GM18517 (cell line): ENCODE data around the gene RAB3GAP2.
"Not testable (repeated sequence)": the region's sequence is repeated elsewhere in the genome, so short reads cannot be mapped to it uniquely, and the experiment has no call there.

Experiments used
- ATAC-seq: cut with Tn5 transposase; IDR thresholded peaks from one replicate; pipeline ENCODE4 v1.9.1; 2021; ENCODE audit warnings: mild to moderate bottlenecking, moderate library complexity; ENCODE audit not compliant: unreplicated experiment

RAB3GAP2 gene

GRCh38 chr1:220156620-220157146 lies 115.6 kb downstream of the RAB3GAP2 start:
- ATAC-seq: no peak

DNA sequence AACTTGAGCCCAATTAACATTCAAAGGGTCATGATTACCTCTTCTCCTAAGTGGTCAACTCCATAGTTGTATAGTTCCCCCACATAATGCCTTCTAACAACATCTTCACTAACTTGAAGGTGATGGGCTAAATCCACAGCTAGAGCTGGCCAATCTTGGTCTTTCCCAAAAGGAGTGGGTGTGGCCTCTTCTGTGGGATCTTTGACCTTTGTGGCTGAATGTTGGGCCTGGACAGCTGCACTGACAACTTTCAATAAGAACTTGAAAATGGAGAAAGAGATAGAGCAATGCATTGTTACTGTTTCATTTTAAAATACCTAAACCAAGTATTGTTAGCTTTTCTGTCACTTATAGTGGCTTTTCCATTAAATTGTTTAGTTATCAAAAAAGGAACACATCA lies 119.1 kb downstream of the RAB3GAP2 start:
- ATAC-seq: no peak

DNA sequence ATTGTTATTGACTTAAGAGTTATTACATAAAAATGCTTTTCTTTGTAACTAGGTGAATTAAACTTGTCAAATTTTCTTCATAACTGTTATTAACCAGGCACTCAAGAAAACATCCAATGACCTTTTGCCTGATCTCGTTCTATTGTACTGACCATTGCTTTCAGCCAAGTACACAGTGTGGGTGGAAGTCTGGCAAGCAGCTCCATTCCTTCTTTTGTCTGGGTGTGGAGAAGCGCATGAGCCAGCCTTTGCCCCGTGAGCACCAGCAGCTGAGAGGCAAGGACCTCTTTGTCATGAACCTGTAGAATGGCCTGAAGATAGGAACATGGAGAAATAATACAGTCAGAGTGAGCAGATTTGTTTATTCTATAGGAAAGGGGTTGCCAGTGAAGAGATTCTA lies 120.8 kb downstream of the RAB3GAP2 start:
- no peak for ATAC-seq

- no peak for ATAC-seq
Observed at GRCh38 chr1:220149742-220150141, 122.5 kb downstream of the RAB3GAP2 start.

- no peak for ATAC-seq
Observed at GRCh38 chr1:220144051-220144450, 128.2 kb downstream of the RAB3GAP2 start.

DNA sequence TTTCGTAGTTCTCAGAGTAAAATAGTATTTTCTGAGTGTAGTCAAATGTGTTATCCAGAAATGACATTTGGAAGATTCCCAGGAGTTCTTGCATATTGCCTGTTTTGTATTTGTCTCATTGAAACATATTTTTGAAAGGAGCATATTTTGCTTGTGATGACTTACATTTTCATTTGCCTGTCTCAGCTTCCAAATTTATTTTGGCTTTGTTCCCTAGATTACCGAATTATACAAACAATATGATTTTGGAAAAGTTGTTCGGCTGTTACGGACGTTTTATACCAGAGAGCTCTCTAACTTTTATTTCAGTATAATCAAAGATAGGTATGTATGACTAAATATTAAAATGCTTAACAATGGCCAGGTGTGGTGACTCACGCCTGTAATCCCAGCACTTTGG lies 132.3 kb downstream of the RAB3GAP2 start:
- ATAC-seq: no peak

GRCh38 chr1:220137019-220137786 lies 135.1 kb downstream of the RAB3GAP2 start:
- ATAC-seq: no peak

- ATAC-seq: no peak
Observed at GRCh38 chr1:220135755-220136154, 136.5 kb downstream of the RAB3GAP2 start.

DNA sequence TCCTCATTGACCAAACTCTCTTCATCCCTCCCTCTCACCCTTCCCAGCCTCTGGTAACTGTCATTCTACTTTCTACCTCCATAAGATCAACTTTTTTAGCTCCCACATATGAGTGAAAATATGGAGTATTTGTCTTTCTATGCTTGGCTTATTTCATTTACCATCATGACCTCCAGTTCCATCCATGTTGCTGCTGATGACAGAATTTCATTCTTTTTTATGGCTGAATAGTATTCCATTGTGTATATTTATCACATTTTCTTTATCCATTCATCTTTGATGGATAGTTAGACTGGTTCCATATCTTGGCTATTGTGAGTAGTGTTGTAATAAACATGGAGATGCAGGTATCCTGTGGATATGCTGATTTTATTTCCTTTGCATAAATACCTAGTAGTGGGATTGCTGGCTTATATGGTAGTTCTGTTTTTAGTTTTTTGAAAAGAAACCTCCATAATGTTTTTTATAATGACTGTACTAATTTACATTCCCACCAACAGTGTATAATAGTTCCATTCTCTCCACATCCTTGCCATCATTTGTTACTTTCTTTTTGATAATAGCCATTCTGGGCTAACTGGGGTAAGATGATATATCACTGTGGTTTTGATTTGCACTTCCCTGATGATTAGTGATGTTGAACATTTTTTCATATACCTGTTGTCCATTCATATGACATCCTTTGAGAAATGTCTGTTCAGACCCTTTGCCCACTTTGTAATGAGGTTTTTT lies 142.6 kb downstream of the RAB3GAP2 start:
- no peak for ATAC-seq

DNA sequence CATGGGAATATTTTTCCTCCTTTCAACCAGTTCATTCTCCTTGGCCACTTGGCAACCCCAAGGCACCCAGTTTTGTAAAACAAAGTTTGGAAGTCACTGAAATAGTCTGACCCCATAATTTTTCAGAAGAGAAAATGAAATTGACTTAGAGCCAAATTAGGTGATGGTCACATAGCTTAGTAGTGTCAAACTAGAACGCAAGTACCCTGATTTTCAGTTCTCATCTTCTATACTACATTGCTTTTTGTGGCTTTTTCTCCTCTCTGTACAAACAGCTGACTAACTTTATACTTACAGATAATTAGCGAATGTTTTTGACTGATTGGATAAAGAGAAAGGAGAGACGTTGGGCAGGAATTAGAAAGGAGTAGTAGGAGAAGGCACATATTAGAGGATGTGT lies 145.2 kb downstream of the RAB3GAP2 start:
- ATAC-seq: no peak

- no peak for ATAC-seq
Observed at GRCh38 chr1:220124542-220124941, 147.7 kb downstream of the RAB3GAP2 start.

DNA sequence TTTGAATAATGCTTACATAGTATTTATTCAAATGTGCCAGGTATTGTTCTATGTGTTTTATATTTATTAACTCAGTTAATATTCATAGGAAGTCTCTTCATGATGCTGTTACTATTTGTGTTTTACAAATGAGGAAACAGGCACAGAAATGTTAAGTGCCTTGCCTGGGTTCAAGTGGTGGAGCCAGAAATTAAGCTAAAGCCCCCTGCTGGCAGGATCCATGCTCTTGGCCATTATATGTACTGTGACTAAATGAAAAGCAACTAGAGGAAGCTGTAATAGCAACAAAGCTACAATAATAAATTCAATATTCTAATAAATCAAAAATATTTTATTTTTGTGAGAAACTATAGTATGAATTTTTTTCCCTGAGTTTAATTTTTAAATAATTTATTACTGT lies 148.4 kb downstream of the RAB3GAP2 start:
- ATAC-seq: no peak

- ATAC-seq: no peak
Observed at GRCh38 chr1:220123066-220123465, 149.2 kb downstream of the RAB3GAP2 start.

- ATAC-seq: no peak
Observed at GRCh38 chr1:220121791-220122530, 150.3 kb downstream of the RAB3GAP2 start.

DNA sequence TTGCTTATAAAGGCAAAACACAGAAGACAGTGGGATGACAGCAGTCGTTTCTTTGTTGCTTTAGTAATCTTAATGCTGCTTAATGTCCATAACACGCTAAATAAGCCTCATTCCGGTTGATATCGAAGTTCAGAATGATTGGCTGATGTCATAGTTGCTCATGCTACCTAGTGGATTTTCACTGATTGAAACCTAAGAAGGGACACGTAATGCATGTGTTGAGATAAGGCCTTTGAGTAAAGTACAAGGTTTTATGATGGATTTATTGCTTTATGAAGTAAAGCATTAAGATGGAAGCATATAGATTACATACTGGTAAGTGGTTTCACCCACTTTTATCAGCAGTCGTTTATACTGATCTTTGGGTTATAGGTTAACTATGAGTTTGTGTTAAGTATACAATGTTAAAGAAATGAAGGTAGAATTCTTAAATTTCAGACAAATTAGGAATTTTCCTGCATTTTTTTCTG lies 153.2 kb downstream of the RAB3GAP2 start:
- ATAC-seq: no peak

DNA sequence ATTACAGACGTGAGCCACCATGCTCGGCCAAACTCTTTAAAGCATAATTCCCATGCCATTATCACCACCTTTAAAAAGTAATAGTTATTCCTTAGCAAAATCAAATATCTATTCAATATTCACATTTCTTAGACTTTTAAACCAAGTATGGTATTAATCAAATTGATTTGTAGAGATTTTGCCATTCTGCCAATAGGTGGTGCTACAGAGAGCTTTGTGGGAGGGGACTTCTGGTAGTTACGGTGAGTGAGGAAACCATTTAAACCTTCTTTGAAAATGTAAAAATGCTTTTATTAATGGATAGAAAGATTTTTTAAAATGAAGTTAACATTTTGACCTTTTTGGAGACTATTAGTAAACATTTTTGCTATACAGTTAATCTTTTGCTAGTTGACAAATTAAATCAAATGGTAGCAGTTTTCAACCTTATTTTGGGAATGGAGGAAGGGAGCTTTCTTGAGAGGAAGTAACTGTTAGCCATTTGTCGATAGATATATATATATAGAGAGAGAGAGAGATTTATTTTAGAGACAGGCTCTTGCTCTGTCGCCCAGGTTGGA lies 159.0 kb downstream of the RAB3GAP2 start:
- no peak for ATAC-seq

- ATAC-seq: not testable (repeated sequence)
Observed at GRCh38 chr1:220112600-220112999, 159.7 kb downstream of the RAB3GAP2 start.

DNA sequence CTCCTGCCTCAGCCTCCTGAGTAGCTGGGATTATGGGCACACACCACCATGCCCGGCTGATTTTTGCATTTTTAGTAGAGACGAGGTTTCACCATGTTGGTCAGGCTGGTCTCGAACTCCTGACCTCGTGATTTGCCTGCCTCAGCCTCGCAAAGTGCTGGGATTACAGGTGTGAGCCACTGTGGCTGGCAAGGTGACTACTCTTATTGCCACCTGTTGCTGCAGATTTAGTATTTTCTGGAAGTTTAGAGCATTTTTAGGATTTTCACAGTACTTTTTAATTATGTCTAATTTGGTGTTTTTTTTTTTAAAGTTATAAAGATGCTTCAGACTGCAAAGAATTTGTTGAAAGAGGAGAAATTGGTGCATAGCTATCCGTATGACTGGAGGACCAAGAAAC lies 161.8 kb downstream of the RAB3GAP2 start:
- not testable (repeated sequence) for ATAC-seq

GRCh38 chr1:220099826-220100225 lies 172.4 kb downstream of the RAB3GAP2 start:
- no peak for ATAC-seq
